Tibial artery (tissue), 4 donors: ENCODE results near the gene BTBD6.

ENCODE experiments used
- DNase-seq, 2 donors: peaks; one replicate each; pipeline ENCODE4 v3.0.0-alpha.2; 2019
- H3K27ac ChIP-seq, 2 donors: fragments of 200-600 bp; sonication (generic) in 1 of 2; 1 replicate in 1 of 2; 2 replicates in 1 of 2; pipeline ENCODE4 v1.5.1; 2018 to 2019; ENCODE audit warnings: mild to moderate bottlenecking in 1 of 2
- H3K27me3 ChIP-seq, 2 donors: fragments of 200-600 bp; sonication (generic) in 1 of 2; one replicate each; pipeline versions ENCODE4 v1.5.1 to v1.6.0; 2016 to 2019
- H3K36me3 ChIP-seq, 3 donors: fragments of 200-600 bp; sonication (generic) in 2 of 3; one replicate each; pipeline ENCODE4 v1.5.1; 2016 to 2019; ENCODE audit warnings: mild to moderate bottlenecking in 2 of 3
- H3K4me1 ChIP-seq, 4 donors: fragments of 200-600 bp; sonication (generic) in 2 of 4; 1 replicate in 3 of 4; 2 replicates in 1 of 4; pipeline ENCODE4 v1.5.1; 2016 to 2019
- H3K4me3 ChIP-seq, 2 donors: fragments of 200-600 bp; sonication (generic) in 1 of 2; 1 replicate in 1 of 2; 2 replicates in 1 of 2; pipeline ENCODE4 v1.5.1; 2018 to 2019; ENCODE audit warnings: mild to moderate bottlenecking in 2 of 2
- H3K9me3 ChIP-seq, 3 donors: fragments of 200-600 bp; sonication (generic) in 1 of 3; one replicate each; pipeline ENCODE4 v1.5.1; 2016 to 2019
- intact Hi-C: fragments of 100-400 bp; cut with DNase I; formaldehyde crosslinking; loops from one replicate; pipeline ENCODE4 v1.15.0; 2023; ENCODE audit warnings: low total_unique reads
- TF ChIP-seq, protein P1 (sequence below), 2 experiments: fragments of 200-600 bp in 1 of 2; fragments of 450-650 bp in 1 of 2; IDR thresholded peaks; one replicate each; pipeline ENCODE4 v1.5.1; 2017 to 2019; ENCODE audit warnings: antibody characterized with exemption in 2 of 2, mild to moderate bottlenecking in 1 of 2, moderate library complexity in 1 of 2

BTBD6 gene

GRCh38 chr14:105280525-105280924 lies 32.2 kb downstream of the BTBD6 start:
- intact Hi-C loops, result no loop called here
- H3K9me3 ChIP-seq, result no peaks in the 10 kb centered on the region
- no peak for DNase-seq
- H3K27ac ChIP-seq, result no peak overlapping the region
- H3K36me3 ChIP-seq, result peaks cover 0 to 21% (median 3%) of the 10 kb centered on the region in 3 donors
- TF ChIP-seq, protein P1, sequence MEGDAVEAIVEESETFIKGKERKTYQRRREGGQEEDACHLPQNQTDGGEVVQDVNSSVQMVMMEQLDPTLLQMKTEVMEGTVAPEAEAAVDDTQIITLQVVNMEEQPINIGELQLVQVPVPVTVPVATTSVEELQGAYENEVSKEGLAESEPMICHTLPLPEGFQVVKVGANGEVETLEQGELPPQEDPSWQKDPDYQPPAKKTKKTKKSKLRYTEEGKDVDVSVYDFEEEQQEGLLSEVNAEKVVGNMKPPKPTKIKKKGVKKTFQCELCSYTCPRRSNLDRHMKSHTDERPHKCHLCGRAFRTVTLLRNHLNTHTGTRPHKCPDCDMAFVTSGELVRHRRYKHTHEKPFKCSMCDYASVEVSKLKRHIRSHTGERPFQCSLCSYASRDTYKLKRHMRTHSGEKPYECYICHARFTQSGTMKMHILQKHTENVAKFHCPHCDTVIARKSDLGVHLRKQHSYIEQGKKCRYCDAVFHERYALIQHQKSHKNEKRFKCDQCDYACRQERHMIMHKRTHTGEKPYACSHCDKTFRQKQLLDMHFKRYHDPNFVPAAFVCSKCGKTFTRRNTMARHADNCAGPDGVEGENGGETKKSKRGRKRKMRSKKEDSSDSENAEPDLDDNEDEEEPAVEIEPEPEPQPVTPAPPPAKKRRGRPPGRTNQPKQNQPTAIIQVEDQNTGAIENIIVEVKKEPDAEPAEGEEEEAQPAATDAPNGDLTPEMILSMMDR (IDR thresholded peaks at IDR 0.05), result no peak
- peaks cover 0 to 5% (median 0%) of the 10 kb centered on the region in 4 donors for H3K4me1 ChIP-seq
- no peak overlapping the region for H3K4me3 ChIP-seq
- H3K27me3 ChIP-seq, result no peaks in the 10 kb centered on the region

- TF ChIP-seq, protein P1 (IDR thresholded peaks at IDR 0.05), result peak; percentile 30 to 42
- intact Hi-C loops, result no loop called here
- DNase-seq, result no peak
- Histone ChIP-seq H3K27ac (no peak overlapping the region), H3K27me3 (no peaks in the 10 kb centered on the region), H3K4me1 (peaks cover 0 to 5% (median 0%) of the 10 kb centered on the region in 4 donors), H3K9me3 (no peaks in the 10 kb centered on the region), H3K36me3 (peaks cover 0 to 27% (median 3%) of the 10 kb centered on the region in 3 donors), H3K4me3 (no peak overlapping the region)
These were observed 33.2 kb downstream of the BTBD6 start for GRCh38 chr14:105281371-105282097.

DNA sequence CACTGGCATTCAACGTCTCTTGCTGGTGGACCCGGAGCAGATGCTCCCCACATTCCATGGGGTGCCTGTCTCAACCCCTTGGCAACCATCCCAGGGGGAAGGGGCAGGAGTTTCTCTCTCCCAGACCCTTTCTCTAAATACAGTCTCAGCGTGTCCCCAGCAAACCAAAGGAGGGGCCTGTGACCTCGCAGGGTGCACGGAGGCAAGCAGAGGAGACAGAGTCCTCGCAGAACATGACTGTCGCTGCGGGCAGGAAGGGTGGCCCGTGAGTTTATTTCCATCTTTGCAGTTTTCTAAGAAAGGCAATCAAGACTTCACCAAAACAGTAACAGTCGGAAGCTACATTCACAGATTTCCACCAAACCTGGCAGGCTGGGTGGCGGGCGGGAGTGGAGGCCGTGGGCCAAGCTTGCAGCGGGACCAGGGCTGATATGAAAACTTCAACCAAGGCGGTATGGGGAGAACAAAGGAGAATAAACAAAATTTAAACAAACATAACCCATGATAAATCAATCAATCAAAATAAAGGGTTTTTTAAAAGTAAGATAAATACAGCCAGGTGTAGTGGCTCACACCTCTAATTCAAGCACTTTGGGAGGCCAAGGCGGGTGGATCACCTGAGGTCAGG lies 33.9 kb downstream of the BTBD6 start:
- Histone ChIP-seq H3K9me3 (no peaks in the 10 kb centered on the region), H3K27me3 (no peaks in the 10 kb centered on the region), H3K4me3 (no peak overlapping the region), H3K36me3 (peaks cover 0 to 27% (median 3%) of the 10 kb centered on the region in 3 donors), H3K4me1 (peaks cover 0 to 5% (median 0%) of the 10 kb centered on the region in 4 donors), H3K27ac (no peak overlapping the region)
- TF ChIP-seq, protein P1 (IDR thresholded peaks at IDR 0.05), result no peak
- DNase-seq, result no peak
- intact Hi-C loops, result no loop called here

DNA sequence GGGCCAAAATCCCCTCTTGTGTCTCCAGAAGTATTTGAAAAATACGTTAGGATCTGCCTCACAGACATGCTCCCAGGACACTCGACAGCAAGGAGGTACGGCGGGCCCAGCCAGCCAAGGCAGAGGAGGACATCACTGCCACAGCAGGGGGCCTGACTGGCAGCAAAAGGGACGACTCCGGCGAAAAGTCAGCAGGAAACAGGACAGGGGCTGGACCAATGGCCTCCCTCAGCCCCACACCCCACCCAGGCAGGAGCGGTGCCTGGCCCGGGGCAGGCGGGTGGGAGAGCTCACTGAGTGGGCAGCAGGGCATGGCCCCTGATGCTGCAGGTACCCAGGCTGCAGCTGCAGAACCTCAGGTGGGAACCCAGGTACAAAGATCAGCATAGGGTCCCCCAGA lies 34.7 kb downstream of the BTBD6 start:
- TF ChIP-seq, protein P1 (IDR thresholded peaks at IDR 0.05), result no peak
- no peak overlapping the region for H3K27ac ChIP-seq
- peaks cover 0 to 27% (median 3%) of the 10 kb centered on the region in 3 donors for H3K36me3 ChIP-seq
- no peaks in the 10 kb centered on the region for H3K27me3 ChIP-seq
- no peaks in the 10 kb centered on the region for H3K9me3 ChIP-seq
- intact Hi-C loops, result no loop called here
- H3K4me3 ChIP-seq, result no peak overlapping the region
- no peak for DNase-seq
- peaks cover 0 to 5% (median 0%) of the 10 kb centered on the region in 4 donors for H3K4me1 ChIP-seq

DNA sequence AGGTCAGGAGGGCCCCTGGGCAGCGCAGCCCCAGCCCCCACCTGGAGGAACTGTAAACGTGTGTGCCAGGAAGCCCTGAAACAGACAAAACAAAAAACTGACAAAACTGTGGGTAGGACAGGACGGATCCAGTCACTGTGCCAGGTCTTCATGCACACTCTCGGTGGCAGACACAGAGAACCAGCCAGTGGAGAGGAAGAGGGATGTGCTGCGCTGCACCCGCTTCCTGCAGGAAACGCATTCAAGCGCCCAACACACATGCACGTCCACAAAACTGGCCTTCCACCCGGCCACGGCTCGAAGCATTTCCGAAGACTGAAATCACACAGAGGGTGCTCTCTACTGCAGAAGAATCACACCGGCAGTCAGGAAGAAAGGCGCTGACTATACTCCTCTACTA lies 35.6 kb downstream of the BTBD6 start:
- TF ChIP-seq, protein P1 (IDR thresholded peaks at IDR 0.05), result no peak
- Histone ChIP-seq H3K4me1 (peaks cover 0 to 5% (median 0%) of the 10 kb centered on the region in 4 donors), H3K27ac (no peak overlapping the region), H3K27me3 (no peaks in the 10 kb centered on the region), H3K36me3 (peaks cover 0 to 27% (median 3%) of the 10 kb centered on the region in 3 donors), H3K4me3 (no peak overlapping the region), H3K9me3 (no peaks in the 10 kb centered on the region)
- no peak for DNase-seq
- intact Hi-C loops, result no loop called here
